Liver (tissue), 9 donors: ENCODE results near the gene CGN. TPM values are rescaled to one million over a fixed set of nuclear protein-coding genes. Genes with fewer than 3 reads are reported as not detected.
A peak's percentile ranks its signal among the peaks of the same experiment; 100 is the strongest.

Source experiments
- DNase-seq: peaks from one replicate; pipeline ENCODE4 v3.0.0-alpha.2; 2017; ENCODE audit warnings: low spot score
- H3K27ac ChIP-seq, 2 donors: one replicate each; pipeline ENCODE4 v1.7.0; 2013; ENCODE audit warnings: inconsistent platforms in 2 of 2, low read length in 2 of 2, control low read depth in 1 of 2, low read depth in 1 of 2, mild to moderate bottlenecking in 1 of 2
- H3K27me3 ChIP-seq, 4 donors: one replicate each; pipeline versions ENCODE4 v1.6.1 to v1.7.0; 2013; ENCODE audit warnings: low read length in 3 of 4, inconsistent platforms in 1 of 4, mild to moderate bottlenecking in 1 of 4, moderate library complexity in 1 of 4; ENCODE audit not compliant: control insufficient read depth in 4 of 4, insufficient read depth in 4 of 4
- H3K36me3 ChIP-seq, 4 donors: one replicate each; pipeline versions ENCODE4 v1.6.1 to v1.7.0; 2013; ENCODE audit warnings: low read length in 3 of 4, mild to moderate bottlenecking in 3 of 4, low read depth in 1 of 4, moderate library complexity in 1 of 4; ENCODE audit not compliant: control insufficient read depth in 4 of 4, insufficient read depth in 3 of 4
- H3K4me1 ChIP-seq, 4 donors: one replicate each; pipeline versions ENCODE4 v1.6.1 to v1.7.0; 2013; ENCODE audit warnings: low read length in 3 of 4, mild to moderate bottlenecking in 3 of 4, moderate library complexity in 1 of 4; ENCODE audit not compliant: control insufficient read depth in 4 of 4, insufficient read depth in 4 of 4
- H3K4me3 ChIP-seq, 3 donors: one replicate each; pipeline versions ENCODE4 v1.6.1 to v1.7.0; 2013; ENCODE audit warnings: low read length in 3 of 3, control low read depth in 1 of 3, low read depth in 1 of 3, mild to moderate bottlenecking in 1 of 3
- H3K9ac ChIP-seq, 2 donors: one replicate each; pipeline ENCODE4 v1.7.0; 2013; ENCODE audit warnings: low read length in 2 of 2, mild to moderate bottlenecking in 2 of 2, moderate library complexity in 2 of 2, control low read depth in 1 of 2, low read depth in 1 of 2
- H3K9me3 ChIP-seq, 4 donors: one replicate each; pipeline versions ENCODE4 v1.6.1 to v1.7.0; 2013; ENCODE audit warnings: low read length in 3 of 4; ENCODE audit not compliant: control insufficient read depth in 4 of 4
- EGR1 ChIP-seq, 2 donors: IDR thresholded peaks; 2 replicates each; pipeline ENCODE4 v1.6.1; 2016 to 2018; ENCODE audit warnings: antibody characterized with exemption in 2 of 2, low read depth in 2 of 2
- FOXA1 ChIP-seq: IDR thresholded peaks from 2 replicates; pipeline ENCODE4 v1.6.1; 2016; ENCODE audit warnings: antibody characterized with exemption
- FOXA2 ChIP-seq: IDR thresholded peaks from 2 replicates; pipeline ENCODE4 v1.6.1; 2016; ENCODE audit warnings: antibody characterized with exemption
- GABPA ChIP-seq, 2 donors: IDR thresholded peaks in 1 of 2; conservative IDR thresholded peaks in 1 of 2; 2 replicates each; pipeline ENCODE4 v1.6.1; 2016; ENCODE audit warnings: antibody characterized with exemption in 2 of 2, mild to moderate bottlenecking in 1 of 2, moderate library complexity in 1 of 2
- HNF4A ChIP-seq, 2 donors: conservative IDR thresholded peaks; 2 replicates each; pipeline ENCODE4 v1.6.1; 2016; ENCODE audit warnings: antibody characterized with exemption in 2 of 2, mild to moderate bottlenecking in 2 of 2
- HNF4G ChIP-seq: IDR thresholded peaks from 2 replicates; pipeline ENCODE4 v1.6.1; 2016; ENCODE audit warnings: antibody characterized with exemption
- JUND ChIP-seq, 2 donors: IDR thresholded peaks; 2 replicates each; pipeline ENCODE4 v1.6.1; 2016; ENCODE audit warnings: antibody characterized with exemption in 2 of 2
- NR2F2 ChIP-seq: IDR thresholded peaks from 2 replicates; pipeline ENCODE4 v1.6.1; 2016; ENCODE audit warnings: antibody characterized with exemption
- RAD21 ChIP-seq, 2 donors: IDR thresholded peaks; 2 replicates each; pipeline ENCODE4 v1.6.1; 2016; ENCODE audit warnings: antibody characterized with exemption in 2 of 2, mild to moderate bottlenecking in 2 of 2
- RXRA ChIP-seq, 2 donors: IDR thresholded peaks; 2 replicates each; pipeline ENCODE4 v1.6.1; 2017 to 2018; ENCODE audit warnings: antibody characterized with exemption in 2 of 2, mild to moderate bottlenecking in 1 of 2
- SP1 ChIP-seq: IDR thresholded peaks from 2 replicates; pipeline ENCODE4 v1.6.1; 2018; ENCODE audit warnings: antibody characterized with exemption, mild to moderate bottlenecking
- TAF1 ChIP-seq: conservative IDR thresholded peaks from 2 replicates; pipeline ENCODE4 v1.6.1; 2016; ENCODE audit warnings: antibody characterized with exemption, mild to moderate bottlenecking
- YY1 ChIP-seq: IDR thresholded peaks from 2 replicates; pipeline ENCODE4 v1.6.1; 2016; ENCODE audit warnings: antibody characterized with exemption, mild to moderate bottlenecking
- WGBS: extraction: QIAGEN DNeasy Blood & Tissue Kit; methylation state at CpG from one replicate; pipeline ENCODE4 v1.1.7; 2013; 5-methylcytosine and 5-hydroxymethylcytosine counted together
- polyA plus RNA-seq, 2 donors: library from polyadenylated mRNA; stranded (reverse) in 1 of 2; unstranded in 1 of 2; fragments of 200-250 nt in 1 of 2; fragments of >200 nt in 1 of 2; fragmentation: Nextera tagmentation in 1 of 2; extraction: Ambion mirVana in 1 of 2; gene quantifications; one replicate each; pipeline versions ENCODE4 v1.2.1 to v1.2.3, GENCODE V29; 2013 to 2015
- total RNA-seq, 2 donors: library from RNA; depleted of rRNA; stranded (reverse); fragments of >200 nt; gene quantifications; one replicate each; pipeline ENCODE4 v1.2.3, GENCODE V29; 2014
- TF ChIP-seq, protein P1 (sequence below): IDR thresholded peaks from 2 replicates; pipeline ENCODE4 v1.6.1; 2016; ENCODE audit warnings: antibody characterized with exemption, mild to moderate bottlenecking
- TF ChIP-seq, protein P2 (sequence below): fragments of 150-350 bp; IDR thresholded peaks from 2 replicates; pipeline ENCODE4 v1.5.1; 2017; ENCODE audit warnings: improper control_type of control experiment, low read depth, low read length; ENCODE audit not compliant: missing input control
- TF ChIP-seq, protein P3 (sequence below): IDR thresholded peaks from 2 replicates; pipeline ENCODE4 v1.6.1; 2016; ENCODE audit warnings: antibody characterized with exemption
- TF ChIP-seq, protein P4 (sequence below): IDR thresholded peaks from 2 replicates; pipeline ENCODE4 v1.6.1; 2016; ENCODE audit warnings: antibody characterized with exemption
- TF ChIP-seq, protein P5 (sequence below): IDR thresholded peaks from 2 replicates; pipeline ENCODE4 v1.6.1; 2016; ENCODE audit warnings: antibody characterized with exemption
- donor health status: healthy.
- donor health status: healthy.
- donor health status: healthy.
- donor health status: healthy.
- donor health status: healthy.

The CGN gene
- total and polyA plus RNA-seq, 4 donors, result 16.9 to 48.9 (median 19.4) TPM

DNA sequence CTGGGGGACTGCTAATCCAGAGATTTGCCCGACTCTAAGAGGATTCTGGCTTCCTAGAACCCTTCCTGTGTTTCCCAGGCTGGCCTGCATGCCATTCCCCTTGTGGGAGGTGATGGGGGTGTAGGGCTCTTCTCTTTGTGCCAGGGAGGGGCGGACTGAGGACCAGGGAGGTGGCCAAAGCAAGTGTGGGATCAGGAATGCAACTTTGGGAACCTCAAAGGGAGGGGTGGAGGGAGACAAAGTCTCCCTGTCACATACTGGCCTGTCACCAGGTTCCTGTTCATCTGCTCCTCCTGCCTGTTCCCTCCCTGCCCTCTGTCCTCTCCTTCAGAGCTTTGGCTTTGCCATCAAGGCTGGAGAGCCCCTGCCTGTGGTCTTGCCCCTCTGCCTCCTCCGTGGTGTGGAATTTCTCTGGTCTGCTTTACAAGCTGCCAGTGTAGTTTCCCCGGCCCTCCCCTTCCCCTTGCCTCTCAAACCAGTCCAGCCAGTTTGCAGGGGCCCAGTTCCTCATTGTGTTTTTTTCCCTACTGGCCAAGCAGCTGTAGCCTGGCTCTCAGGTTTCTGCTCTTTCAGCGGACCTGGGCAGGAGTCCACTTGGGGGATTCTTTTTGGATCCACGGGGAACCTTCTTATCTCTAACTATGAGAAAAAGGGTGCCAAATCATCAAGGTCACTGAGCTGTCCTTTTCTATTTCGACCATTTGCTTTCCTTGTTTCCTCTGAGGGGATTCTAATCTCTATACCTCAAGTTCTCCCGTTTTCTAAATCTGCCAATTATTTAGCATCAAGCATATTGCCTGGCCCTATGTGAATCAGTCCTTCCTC, 1.8 kb downstream of the CGN start (continued):
- TF ChIP-seq, protein P1, sequence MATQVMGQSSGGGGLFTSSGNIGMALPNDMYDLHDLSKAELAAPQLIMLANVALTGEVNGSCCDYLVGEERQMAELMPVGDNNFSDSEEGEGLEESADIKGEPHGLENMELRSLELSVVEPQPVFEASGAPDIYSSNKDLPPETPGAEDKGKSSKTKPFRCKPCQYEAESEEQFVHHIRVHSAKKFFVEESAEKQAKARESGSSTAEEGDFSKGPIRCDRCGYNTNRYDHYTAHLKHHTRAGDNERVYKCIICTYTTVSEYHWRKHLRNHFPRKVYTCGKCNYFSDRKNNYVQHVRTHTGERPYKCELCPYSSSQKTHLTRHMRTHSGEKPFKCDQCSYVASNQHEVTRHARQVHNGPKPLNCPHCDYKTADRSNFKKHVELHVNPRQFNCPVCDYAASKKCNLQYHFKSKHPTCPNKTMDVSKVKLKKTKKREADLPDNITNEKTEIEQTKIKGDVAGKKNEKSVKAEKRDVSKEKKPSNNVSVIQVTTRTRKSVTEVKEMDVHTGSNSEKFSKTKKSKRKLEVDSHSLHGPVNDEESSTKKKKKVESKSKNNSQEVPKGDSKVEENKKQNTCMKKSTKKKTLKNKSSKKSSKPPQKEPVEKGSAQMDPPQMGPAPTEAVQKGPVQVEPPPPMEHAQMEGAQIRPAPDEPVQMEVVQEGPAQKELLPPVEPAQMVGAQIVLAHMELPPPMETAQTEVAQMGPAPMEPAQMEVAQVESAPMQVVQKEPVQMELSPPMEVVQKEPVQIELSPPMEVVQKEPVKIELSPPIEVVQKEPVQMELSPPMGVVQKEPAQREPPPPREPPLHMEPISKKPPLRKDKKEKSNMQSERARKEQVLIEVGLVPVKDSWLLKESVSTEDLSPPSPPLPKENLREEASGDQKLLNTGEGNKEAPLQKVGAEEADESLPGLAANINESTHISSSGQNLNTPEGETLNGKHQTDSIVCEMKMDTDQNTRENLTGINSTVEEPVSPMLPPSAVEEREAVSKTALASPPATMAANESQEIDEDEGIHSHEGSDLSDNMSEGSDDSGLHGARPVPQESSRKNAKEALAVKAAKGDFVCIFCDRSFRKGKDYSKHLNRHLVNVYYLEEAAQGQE, result no peak
- peak; percentile 17 for TF ChIP-seq SP1

DNA sequence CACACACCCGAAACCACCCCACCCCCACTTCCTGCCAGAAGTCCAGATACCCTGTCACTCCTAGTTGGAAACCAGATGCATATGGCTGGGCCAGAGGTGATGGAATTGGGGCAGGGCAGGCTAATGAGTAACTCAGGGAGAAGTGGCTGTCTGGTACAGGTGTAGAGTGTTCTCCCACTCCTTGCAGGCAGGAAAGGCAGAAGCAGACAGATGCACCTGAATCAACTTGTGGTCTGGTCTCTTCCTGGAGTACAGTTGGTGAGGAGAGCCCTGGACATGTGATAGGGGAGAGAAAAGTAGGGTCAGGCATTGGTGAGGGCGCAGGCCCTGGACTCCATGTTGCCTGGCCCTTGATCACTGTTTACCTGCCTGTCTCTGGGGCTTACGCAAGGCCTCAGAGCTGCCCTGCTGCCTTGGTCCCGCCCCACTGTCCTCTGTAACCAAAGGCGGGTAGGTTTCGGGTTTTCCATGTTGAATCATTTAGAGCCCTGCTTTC, 2.5 kb downstream of the CGN start:
- DNase-seq, result peak; percentile 73
- Histone ChIP-seq H3K36me3 (peaks cover 0 to 4% (median 2%) of the 10 kb centered on the region in 4 donors), H3K4me1 (peaks cover 4 to 65% (median 34%) of the 10 kb centered on the region in 4 donors), H3K27ac (peak overlapping the region; percentile 94 to 96), H3K27me3 (no peaks in the 10 kb centered on the region), H3K4me3 (peak overlapping the region in 1 of 3 donors; percentile 2), H3K9me3 (no peaks in the 10 kb centered on the region), H3K9ac (peak overlapping the region in 1 of 2 donors; percentile 5)
- 24% methylated on average over 6 of the region's 6 CpGs for WGBS
- TF ChIP-seq HNF4G (peak; percentile 18), HNF4A (conservative IDR thresholded peaks at IDR 0.05) (peak; percentile 59 to 70), RXRA (IDR thresholded peaks at IDR 0.05) (peak; percentile 57 to 77), FOXA1 (peak; percentile 70), YY1 (peak; percentile 95), SP1 (peak; percentile 90), GABPA (IDR thresholded peaks at IDR 0.05 in 1 of 2, conservative IDR thresholded peaks at IDR 0.05 in 1 of 2) (peak in 1 of 2 donors; percentile 65), JUND (IDR thresholded peaks at IDR 0.05) (peak in 1 of 2 donors; percentile 60), RAD21 (IDR thresholded peaks at IDR 0.05) (peak in 1 of 2 donors; percentile 18), FOXA2 (peak; percentile 62), TAF1 (no peak), NR2F2 (no peak), EGR1 (IDR thresholded peaks at IDR 0.05; ENCODE audit: low read depth in 2 of 2) (no peak)
- TF ChIP-seq, protein P2, sequence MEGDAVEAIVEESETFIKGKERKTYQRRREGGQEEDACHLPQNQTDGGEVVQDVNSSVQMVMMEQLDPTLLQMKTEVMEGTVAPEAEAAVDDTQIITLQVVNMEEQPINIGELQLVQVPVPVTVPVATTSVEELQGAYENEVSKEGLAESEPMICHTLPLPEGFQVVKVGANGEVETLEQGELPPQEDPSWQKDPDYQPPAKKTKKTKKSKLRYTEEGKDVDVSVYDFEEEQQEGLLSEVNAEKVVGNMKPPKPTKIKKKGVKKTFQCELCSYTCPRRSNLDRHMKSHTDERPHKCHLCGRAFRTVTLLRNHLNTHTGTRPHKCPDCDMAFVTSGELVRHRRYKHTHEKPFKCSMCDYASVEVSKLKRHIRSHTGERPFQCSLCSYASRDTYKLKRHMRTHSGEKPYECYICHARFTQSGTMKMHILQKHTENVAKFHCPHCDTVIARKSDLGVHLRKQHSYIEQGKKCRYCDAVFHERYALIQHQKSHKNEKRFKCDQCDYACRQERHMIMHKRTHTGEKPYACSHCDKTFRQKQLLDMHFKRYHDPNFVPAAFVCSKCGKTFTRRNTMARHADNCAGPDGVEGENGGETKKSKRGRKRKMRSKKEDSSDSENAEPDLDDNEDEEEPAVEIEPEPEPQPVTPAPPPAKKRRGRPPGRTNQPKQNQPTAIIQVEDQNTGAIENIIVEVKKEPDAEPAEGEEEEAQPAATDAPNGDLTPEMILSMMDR, result no peak
- TF ChIP-seq, protein P1, result peak; percentile 62
- TF ChIP-seq, protein P3, sequence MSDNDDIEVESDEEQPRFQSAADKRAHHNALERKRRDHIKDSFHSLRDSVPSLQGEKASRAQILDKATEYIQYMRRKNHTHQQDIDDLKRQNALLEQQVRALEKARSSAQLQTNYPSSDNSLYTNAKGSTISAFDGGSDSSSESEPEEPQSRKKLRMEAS, result peak; percentile 67
- TF ChIP-seq, protein P4, sequence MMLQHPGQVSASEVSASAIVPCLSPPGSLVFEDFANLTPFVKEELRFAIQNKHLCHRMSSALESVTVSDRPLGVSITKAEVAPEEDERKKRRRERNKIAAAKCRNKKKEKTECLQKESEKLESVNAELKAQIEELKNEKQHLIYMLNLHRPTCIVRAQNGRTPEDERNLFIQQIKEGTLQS, result peak; percentile 73
- TF ChIP-seq, protein P5, sequence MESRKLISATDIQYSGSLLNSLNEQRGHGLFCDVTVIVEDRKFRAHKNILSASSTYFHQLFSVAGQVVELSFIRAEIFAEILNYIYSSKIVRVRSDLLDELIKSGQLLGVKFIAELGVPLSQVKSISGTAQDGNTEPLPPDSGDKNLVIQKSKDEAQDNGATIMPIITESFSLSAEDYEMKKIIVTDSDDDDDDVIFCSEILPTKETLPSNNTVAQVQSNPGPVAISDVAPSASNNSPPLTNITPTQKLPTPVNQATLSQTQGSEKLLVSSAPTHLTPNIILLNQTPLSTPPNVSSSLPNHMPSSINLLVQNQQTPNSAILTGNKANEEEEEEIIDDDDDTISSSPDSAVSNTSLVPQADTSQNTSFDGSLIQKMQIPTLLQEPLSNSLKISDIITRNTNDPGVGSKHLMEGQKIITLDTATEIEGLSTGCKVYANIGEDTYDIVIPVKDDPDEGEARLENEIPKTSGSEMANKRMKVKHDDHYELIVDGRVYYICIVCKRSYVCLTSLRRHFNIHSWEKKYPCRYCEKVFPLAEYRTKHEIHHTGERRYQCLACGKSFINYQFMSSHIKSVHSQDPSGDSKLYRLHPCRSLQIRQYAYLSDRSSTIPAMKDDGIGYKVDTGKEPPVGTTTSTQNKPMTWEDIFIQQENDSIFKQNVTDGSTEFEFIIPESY, result peak; percentile 27
